OCI-LY3 (cell line): ENCODE data around the gene ELFN2.

Experiments
- H2AFZ ChIP-seq: fragments of 200-600, 300-600 bp; shearing (Covaris generic); 2 replicates; pipeline ENCODE4 v1.6.0; 2014; ENCODE audit warnings: antibody characterized with exemption, low read depth, low read length
- H3K27ac ChIP-seq: fragments of 200-600, 300-600 bp; sonication (generic); 2 replicates; pipeline ENCODE4 v1.5.1; 2014; ENCODE audit warnings: mild to moderate bottlenecking, low read length, moderate library complexity, mixed read lengths
- H3K27me3 ChIP-seq: fragments of 200-600, 300-600 bp; sonication (generic); 2 replicates; pipeline ENCODE4 v1.6.1; 2014; ENCODE audit warnings: low read depth, low read length, mixed read lengths
- H3K36me3 ChIP-seq: fragments of 200-600, 300-600 bp; sonication (generic); replicated peaks from 2 replicates; pipeline ENCODE3; 2014; ENCODE audit warnings: low read depth, low read length, mixed read lengths
- H3K4me1 ChIP-seq: fragments of 300-600, 200-600 bp; sonication (generic); 2 replicates; pipeline ENCODE4 v1.6.1; 2014; ENCODE audit warnings: low read length, mixed read lengths
- H3K4me2 ChIP-seq: fragments of 200-600, 300-600 bp; sonication (generic); 2 replicates; pipeline ENCODE4 v1.6.1; 2014; ENCODE audit warnings: low read length, mixed read lengths
- H3K4me3 ChIP-seq: fragments of 300-600, 200-600 bp; sonication (generic); 2 replicates; pipeline ENCODE4 v1.5.1; 2014; ENCODE audit warnings: antibody characterized with exemption, mild to moderate bottlenecking, low read length, moderate library complexity
- H3K79me2 ChIP-seq: fragments of 300-600, 200-600 bp; shearing (Covaris generic); 2 replicates; pipeline ENCODE4 v1.6.1; 2014; ENCODE audit warnings: mild to moderate bottlenecking, low read length, mixed read lengths
- H3K9ac ChIP-seq: fragments of 300-600, 200-600 bp; shearing (Covaris generic); 2 replicates; pipeline ENCODE4 v1.6.0; 2014; ENCODE audit warnings: mild to moderate bottlenecking, low read length, moderate library complexity
- H3K9me3 ChIP-seq: fragments of 200-600, 300-600 bp; shearing (Covaris generic); 2 replicates; pipeline ENCODE4 v1.6.1; 2014; ENCODE audit warnings: low read length, mixed read lengths; ENCODE audit not compliant: insufficient read depth
- H4K20me1 ChIP-seq: fragments of 200-600, 300-600 bp; sonication (generic); 2 replicates; pipeline ENCODE4 v1.6.1; 2016; ENCODE audit warnings: low read length, mixed read lengths; ENCODE audit not compliant: insufficient read depth
- EZH2phosphoT487 ChIP-seq: fragments of 200-600 bp; shearing (Covaris generic); IDR thresholded peaks from 2 replicates; pipeline ENCODE4 v1.6.1; 2018; ENCODE audit warnings: antibody characterized with exemption, mixed run types, low read depth
- TF ChIP-seq, protein P1 (sequence below): fragments of 200-600, 300-600 bp; sonication (generic); IDR thresholded peaks from 2 replicates; pipeline ENCODE4 v1.5.1; 2014; ENCODE audit warnings: antibody characterized with exemption, low read length, low read depth

The ELFN2 gene

DNA sequence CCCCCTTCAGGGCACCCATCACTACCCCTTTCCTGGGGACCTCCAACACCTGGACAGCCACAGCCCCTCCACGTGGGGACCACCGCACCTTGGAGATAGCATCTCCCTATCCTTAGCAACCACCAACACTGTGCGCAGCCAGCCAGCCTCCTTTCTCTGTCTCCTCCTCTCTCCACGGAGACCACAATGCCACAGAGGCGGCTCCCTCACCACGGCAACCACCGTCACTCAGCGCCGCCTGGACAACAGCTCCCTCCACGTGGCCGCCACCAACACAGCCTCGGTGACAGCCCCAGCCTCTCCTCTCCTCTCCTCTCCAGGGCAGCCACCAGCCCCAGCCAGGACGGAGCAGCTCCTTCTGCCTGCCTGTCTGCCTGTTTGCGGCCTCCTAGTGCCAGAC, 10.5 kb downstream of the ELFN2 start:
- H3K9me3 ChIP-seq: no peaks in the 10 kb centered on the region
- no peak overlapping the region for H3K27ac ChIP-seq
- H4K20me1 ChIP-seq: no peaks in the 10 kb centered on the region
- no peak overlapping the region for H3K9ac ChIP-seq
- peaks cover 30% of the 10 kb centered on the region for H3K27me3 ChIP-seq
- no peak overlapping the region for H3K4me3 ChIP-seq
- no peaks in the 10 kb centered on the region for H3K79me2 ChIP-seq
- no peak for TF ChIP-seq EZH2phosphoT487
- TF ChIP-seq, protein P1, sequence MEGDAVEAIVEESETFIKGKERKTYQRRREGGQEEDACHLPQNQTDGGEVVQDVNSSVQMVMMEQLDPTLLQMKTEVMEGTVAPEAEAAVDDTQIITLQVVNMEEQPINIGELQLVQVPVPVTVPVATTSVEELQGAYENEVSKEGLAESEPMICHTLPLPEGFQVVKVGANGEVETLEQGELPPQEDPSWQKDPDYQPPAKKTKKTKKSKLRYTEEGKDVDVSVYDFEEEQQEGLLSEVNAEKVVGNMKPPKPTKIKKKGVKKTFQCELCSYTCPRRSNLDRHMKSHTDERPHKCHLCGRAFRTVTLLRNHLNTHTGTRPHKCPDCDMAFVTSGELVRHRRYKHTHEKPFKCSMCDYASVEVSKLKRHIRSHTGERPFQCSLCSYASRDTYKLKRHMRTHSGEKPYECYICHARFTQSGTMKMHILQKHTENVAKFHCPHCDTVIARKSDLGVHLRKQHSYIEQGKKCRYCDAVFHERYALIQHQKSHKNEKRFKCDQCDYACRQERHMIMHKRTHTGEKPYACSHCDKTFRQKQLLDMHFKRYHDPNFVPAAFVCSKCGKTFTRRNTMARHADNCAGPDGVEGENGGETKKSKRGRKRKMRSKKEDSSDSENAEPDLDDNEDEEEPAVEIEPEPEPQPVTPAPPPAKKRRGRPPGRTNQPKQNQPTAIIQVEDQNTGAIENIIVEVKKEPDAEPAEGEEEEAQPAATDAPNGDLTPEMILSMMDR: no peak
- no peaks in the 10 kb centered on the region for H3K4me1 ChIP-seq
- H3K36me3 ChIP-seq: no peaks in the 10 kb centered on the region
- no peak overlapping the region for H2AFZ ChIP-seq
- no peak overlapping the region for H3K4me2 ChIP-seq

DNA sequence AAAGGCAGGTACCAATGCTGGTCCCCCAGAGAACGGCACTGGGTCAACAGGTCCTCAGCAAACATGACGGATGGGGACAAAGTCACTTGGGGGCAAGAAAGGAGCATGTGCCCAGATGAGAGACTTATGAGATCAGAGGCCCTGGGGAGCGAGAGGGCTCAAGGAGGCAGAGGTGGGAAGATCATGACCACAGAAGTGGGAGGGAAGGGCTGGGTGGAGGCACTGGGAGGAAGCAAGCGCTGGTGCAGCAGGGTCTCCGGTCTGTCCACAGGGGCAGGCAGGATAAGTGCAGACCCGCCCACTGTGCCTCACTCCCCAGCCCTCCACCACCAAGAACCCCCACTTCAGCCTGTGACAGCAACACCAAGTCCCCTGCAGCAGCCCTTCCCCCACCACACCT, 10.9 kb downstream of the ELFN2 start:
- Histone ChIP-seq H4K20me1 (no peaks in the 10 kb centered on the region), H3K9ac (no peak overlapping the region), H3K27me3 (peaks cover 26% of the 10 kb centered on the region), H3K27ac (no peak overlapping the region), H2AFZ (no peak overlapping the region), H3K9me3 (no peaks in the 10 kb centered on the region), H3K36me3 (no peaks in the 10 kb centered on the region), H3K79me2 (no peaks in the 10 kb centered on the region), H3K4me3 (no peak overlapping the region), H3K4me1 (no peaks in the 10 kb centered on the region), H3K4me2 (no peak overlapping the region)
- TF ChIP-seq, protein P1: no peak
- no peak for TF ChIP-seq EZH2phosphoT487

DNA sequence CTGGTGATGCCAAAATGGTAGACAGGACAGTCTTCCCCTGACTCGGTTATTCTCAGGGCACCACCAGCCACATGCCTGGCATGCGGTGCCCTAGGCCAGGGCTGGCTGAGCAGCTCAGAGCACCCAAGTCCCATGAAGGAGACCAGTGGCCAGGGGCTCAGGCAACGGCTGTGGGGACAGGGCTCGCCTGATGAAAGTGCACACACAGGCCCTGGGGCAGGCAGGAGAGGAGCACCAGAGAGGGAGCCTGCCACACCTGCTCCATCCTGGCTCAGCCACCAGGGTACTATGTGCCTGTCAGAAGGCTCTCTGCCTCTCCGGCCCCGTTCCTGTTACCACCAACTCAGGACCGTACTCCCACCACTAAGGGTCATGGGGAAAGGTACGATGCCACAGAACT, 12.1 kb downstream of the ELFN2 start:
- no peak overlapping the region for H3K4me3 ChIP-seq
- peaks cover 17% of the 10 kb centered on the region for H3K27me3 ChIP-seq
- no peak overlapping the region for H3K9ac ChIP-seq
- no peaks in the 10 kb centered on the region for H3K79me2 ChIP-seq
- H3K36me3 ChIP-seq: no peaks in the 10 kb centered on the region
- TF ChIP-seq, protein P1: no peak
- no peak for TF ChIP-seq EZH2phosphoT487
- no peaks in the 10 kb centered on the region for H3K9me3 ChIP-seq
- no peak overlapping the region for H2AFZ ChIP-seq
- H4K20me1 ChIP-seq: no peaks in the 10 kb centered on the region
- no peak overlapping the region for H3K4me2 ChIP-seq
- H3K4me1 ChIP-seq: no peaks in the 10 kb centered on the region
- no peak overlapping the region for H3K27ac ChIP-seq

GRCh38 chr22:37414288-37414687, 13.0 kb downstream of the ELFN2 start:
- no peak for TF ChIP-seq EZH2phosphoT487
- TF ChIP-seq, protein P1: no peak
- H3K36me3 ChIP-seq: no peaks in the 10 kb centered on the region
- no peak overlapping the region for H3K4me2 ChIP-seq
- H3K9ac ChIP-seq: no peak overlapping the region
- H4K20me1 ChIP-seq: no peaks in the 10 kb centered on the region
- peaks cover 26% of the 10 kb centered on the region for H3K27me3 ChIP-seq
- H3K79me2 ChIP-seq: no peaks in the 10 kb centered on the region
- H3K9me3 ChIP-seq: no peaks in the 10 kb centered on the region
- H3K4me1 ChIP-seq: no peaks in the 10 kb centered on the region
- no peak overlapping the region for H3K27ac ChIP-seq
- no peak overlapping the region for H2AFZ ChIP-seq
- no peak overlapping the region for H3K4me3 ChIP-seq
